MM.1S (cell line): ENCODE data around the gene TTC24.

Experiments used
- DNase-seq: peaks from one replicate; pipeline ENCODE4 v3.0.0-alpha.2; 2015
- H2AFZ ChIP-seq: fragments of 300-600 bp; sonication (generic); 2 replicates; pipeline ENCODE4 v1.6.0; 2016; ENCODE audit warnings: antibody characterized with exemption, low read length
- H3F3A ChIP-seq: fragments of 300-600 bp; sonication (generic); 2 replicates; pipeline ENCODE4 v1.6.1; 2016; ENCODE audit warnings: mild to moderate bottlenecking, antibody characterized with exemption, low read length, moderate library complexity, mixed read lengths; ENCODE audit not compliant: insufficient read depth
- H3K27ac ChIP-seq: fragments of 300-600 bp; sonication (generic); 2 replicates; pipeline ENCODE4 v1.5.1; 2016; ENCODE audit warnings: mild to moderate bottlenecking, low read length
- H3K27me3 ChIP-seq: fragments of 300-600 bp; sonication (generic); replicated peaks from 2 replicates; pipeline ENCODE4 v1.6.0; 2016; ENCODE audit warnings: low read length; ENCODE audit not compliant: insufficient read depth
- H3K36me3 ChIP-seq: fragments of 300-600 bp; sonication (generic); replicated peaks from 2 replicates; pipeline ENCODE4 v1.6.1; 2016; ENCODE audit warnings: mild to moderate bottlenecking, low read length, mixed read lengths; ENCODE audit not compliant: insufficient read depth
- H3K4me1 ChIP-seq: fragments of 300-600 bp; sonication (generic); 2 replicates; pipeline ENCODE4 v1.6.1; 2016; ENCODE audit warnings: low read length, mixed read lengths
- H3K4me2 ChIP-seq: fragments of 300-600 bp; sonication (generic); 2 replicates; pipeline ENCODE4 v1.6.0; 2016; ENCODE audit warnings: low read depth, low read length
- H3K4me3 ChIP-seq: fragments of 300-600 bp; sonication (generic); 2 replicates; pipeline ENCODE4 v1.5.1; 2016; ENCODE audit warnings: low read length, mixed read lengths
- H3K79me2 ChIP-seq: fragments of 300-600 bp; sonication (generic); 2 replicates; pipeline ENCODE4 v1.6.1; 2016; ENCODE audit warnings: mixed run types, low read length, mixed read lengths
- H3K9ac ChIP-seq: fragments of 300-600 bp; sonication (generic); 2 replicates; pipeline ENCODE4 v1.6.1; 2016; ENCODE audit warnings: low read length, mixed read lengths
- H3K9me2 ChIP-seq: fragments of 300-600 bp; sonication (generic); replicated peaks from 2 replicates; pipeline ENCODE4 v1.6.1; 2016; ENCODE audit warnings: mild to moderate bottlenecking, low read length, mixed read lengths; ENCODE audit not compliant: insufficient read depth
- H3K9me3 ChIP-seq: fragments of 300-600 bp; sonication (generic); replicated peaks from 2 replicates; pipeline ENCODE4 v1.6.1; 2016; ENCODE audit warnings: mild to moderate bottlenecking, low read length, mixed read lengths; ENCODE audit not compliant: insufficient read depth
- H4K20me1 ChIP-seq: fragments of 300-600 bp; sonication (generic); 2 replicates; pipeline ENCODE4 v1.6.1; 2016; ENCODE audit warnings: mild to moderate bottlenecking, low read length, moderate library complexity, mixed read lengths; ENCODE audit not compliant: insufficient read depth
- EZH2 ChIP-seq: fragments of 300-600 bp; sonication (generic); optimal IDR thresholded peaks from 2 replicates; pipeline ENCODE3; 2017; ENCODE audit warnings: low read depth, mild to moderate bottlenecking, antibody characterized with exemption, low read length, mixed read lengths
- EZH2phosphoT487 ChIP-seq: fragments of 300-600 bp; sonication (generic); IDR thresholded peaks from 2 replicates; pipeline ENCODE4 v1.6.1; 2018; ENCODE audit warnings: antibody characterized with exemption, low read length
- TF ChIP-seq, protein P1 (sequence below): fragments of 300-600 bp; sonication (generic); IDR thresholded peaks from 2 replicates; pipeline ENCODE4 v1.5.1; 2016; ENCODE audit warnings: antibody characterized with exemption, low read length, mixed read lengths

TTC24 gene

GRCh38 chr1:156560585-156561163 is 18.8 kb upstream of the TTC24 start:
- H3K4me2 ChIP-seq: no peak overlapping the region
- H3K9me2 ChIP-seq: no peaks in the 10 kb centered on the region
- no peak overlapping the region for H3K27ac ChIP-seq
- no peaks in the 10 kb centered on the region for H4K20me1 ChIP-seq
- H3K9ac ChIP-seq: no peak overlapping the region
- H3K27me3 ChIP-seq: no peaks in the 10 kb centered on the region
- H3K4me1 ChIP-seq: no peaks in the 10 kb centered on the region
- DNase-seq: no peak
- no peaks in the 10 kb centered on the region for H3K79me2 ChIP-seq
- H3K9me3 ChIP-seq: no peaks in the 10 kb centered on the region
- no peaks in the 10 kb centered on the region for H3F3A ChIP-seq
- no peak overlapping the region for H3K4me3 ChIP-seq
- TF ChIP-seq EZH2 (no peak), EZH2phosphoT487 (no peak)
- TF ChIP-seq, protein P1, sequence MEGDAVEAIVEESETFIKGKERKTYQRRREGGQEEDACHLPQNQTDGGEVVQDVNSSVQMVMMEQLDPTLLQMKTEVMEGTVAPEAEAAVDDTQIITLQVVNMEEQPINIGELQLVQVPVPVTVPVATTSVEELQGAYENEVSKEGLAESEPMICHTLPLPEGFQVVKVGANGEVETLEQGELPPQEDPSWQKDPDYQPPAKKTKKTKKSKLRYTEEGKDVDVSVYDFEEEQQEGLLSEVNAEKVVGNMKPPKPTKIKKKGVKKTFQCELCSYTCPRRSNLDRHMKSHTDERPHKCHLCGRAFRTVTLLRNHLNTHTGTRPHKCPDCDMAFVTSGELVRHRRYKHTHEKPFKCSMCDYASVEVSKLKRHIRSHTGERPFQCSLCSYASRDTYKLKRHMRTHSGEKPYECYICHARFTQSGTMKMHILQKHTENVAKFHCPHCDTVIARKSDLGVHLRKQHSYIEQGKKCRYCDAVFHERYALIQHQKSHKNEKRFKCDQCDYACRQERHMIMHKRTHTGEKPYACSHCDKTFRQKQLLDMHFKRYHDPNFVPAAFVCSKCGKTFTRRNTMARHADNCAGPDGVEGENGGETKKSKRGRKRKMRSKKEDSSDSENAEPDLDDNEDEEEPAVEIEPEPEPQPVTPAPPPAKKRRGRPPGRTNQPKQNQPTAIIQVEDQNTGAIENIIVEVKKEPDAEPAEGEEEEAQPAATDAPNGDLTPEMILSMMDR: no peak
- H2AFZ ChIP-seq: no peak overlapping the region
- H3K36me3 ChIP-seq: no peaks in the 10 kb centered on the region

GRCh38 chr1:156565519-156565918 is 14.0 kb upstream of the TTC24 start:
- Histone ChIP-seq H3K79me2 (peaks cover 7% of the 10 kb centered on the region; the same call in 1 of the 2 replicates), H3K27me3 (no peaks in the 10 kb centered on the region), H3K4me3 (no peak overlapping the region), H4K20me1 (no peaks in the 10 kb centered on the region), H3K9me3 (no peaks in the 10 kb centered on the region), H3K9me2 (no peaks in the 10 kb centered on the region), H3K9ac (no peak overlapping the region), H3K4me1 (no peaks in the 10 kb centered on the region), H3K36me3 (no peaks in the 10 kb centered on the region), H3F3A (no peaks in the 10 kb centered on the region), H3K27ac (no peak overlapping the region), H2AFZ (no peak overlapping the region), H3K4me2 (no peak overlapping the region)
- TF ChIP-seq, protein P1: no peak
- TF ChIP-seq EZH2phosphoT487 (no peak), EZH2 (no peak)
- no peak for DNase-seq

DNA sequence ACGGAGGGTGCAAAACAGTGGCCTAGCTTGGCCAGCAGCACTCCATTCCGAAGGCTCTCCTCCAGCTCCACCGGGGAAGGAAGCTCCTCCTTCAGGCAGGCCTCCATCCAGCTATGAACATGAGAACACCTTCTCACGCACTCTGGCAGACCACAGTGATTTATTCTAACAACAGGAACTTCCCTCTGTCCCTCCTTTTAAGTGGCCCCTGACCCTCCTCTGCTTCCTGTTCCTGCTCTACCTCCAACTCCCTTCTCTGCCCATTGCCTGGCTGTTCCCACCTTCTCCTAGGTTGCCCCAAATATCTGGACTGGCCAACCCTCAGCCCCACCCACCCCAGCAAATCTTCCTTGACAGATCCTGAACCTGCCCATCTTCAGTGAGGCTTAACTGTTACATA is 13.1 kb upstream of the TTC24 start:
- DNase-seq: no peak
- no peak overlapping the region for H3K4me3 ChIP-seq
- peaks cover 3% of the 10 kb centered on the region for H3K4me1 ChIP-seq
- no peaks in the 10 kb centered on the region for H3K9me2 ChIP-seq
- H3K79me2 ChIP-seq: peaks cover 14% of the 10 kb centered on the region; the same call in 1 of the 2 replicates
- no peak overlapping the region for H2AFZ ChIP-seq
- H3K4me2 ChIP-seq: no peak overlapping the region
- no peaks in the 10 kb centered on the region for H3K27me3 ChIP-seq
- H4K20me1 ChIP-seq: no peaks in the 10 kb centered on the region
- H3K9ac ChIP-seq: no peak overlapping the region
- no peak for TF ChIP-seq EZH2
- TF ChIP-seq, protein P1: no peak
- TF ChIP-seq EZH2phosphoT487: no peak
- H3F3A ChIP-seq: no peaks in the 10 kb centered on the region
- H3K36me3 ChIP-seq: no peaks in the 10 kb centered on the region
- no peak overlapping the region for H3K27ac ChIP-seq
- no peaks in the 10 kb centered on the region for H3K9me3 ChIP-seq
